ENCODE measurements around the gene MTARC2.
"Not testable (repeated sequence)": the region's sequence is repeated elsewhere in the genome, so short reads cannot be mapped to it uniquely, and the experiment has no call there.

The MTARC2 gene

DNA sequence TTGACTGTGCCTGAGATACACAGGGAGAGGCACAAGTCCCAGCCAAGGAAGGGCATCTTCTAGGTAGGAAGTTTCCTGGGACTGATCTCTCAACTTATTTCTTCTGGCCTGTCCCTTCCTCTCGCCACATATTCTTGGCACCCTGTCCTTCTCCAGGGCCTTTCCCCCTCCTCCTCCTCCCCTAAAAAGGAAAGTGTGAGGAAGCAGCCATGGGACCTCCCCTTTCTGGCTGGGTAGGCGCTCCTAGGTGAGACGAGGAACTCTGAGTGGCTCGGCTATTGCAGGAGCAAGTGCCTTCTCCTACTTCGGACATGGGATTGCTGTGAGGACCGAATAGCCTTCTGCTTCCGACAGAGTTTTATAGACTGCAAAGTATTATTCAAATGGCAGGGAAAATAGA lies 15.5 kb upstream of the MTARC2 start:
- no peak for DNase-seq

GRCh38 chr1:220733086-220733601 lies 15.0 kb upstream of the MTARC2 start:
- DNase-seq: peak; percentile 31

GRCh38 chr1:220734571-220735326 lies 13.4 kb upstream of the MTARC2 start:
- DNase-seq: no peak

DNA sequence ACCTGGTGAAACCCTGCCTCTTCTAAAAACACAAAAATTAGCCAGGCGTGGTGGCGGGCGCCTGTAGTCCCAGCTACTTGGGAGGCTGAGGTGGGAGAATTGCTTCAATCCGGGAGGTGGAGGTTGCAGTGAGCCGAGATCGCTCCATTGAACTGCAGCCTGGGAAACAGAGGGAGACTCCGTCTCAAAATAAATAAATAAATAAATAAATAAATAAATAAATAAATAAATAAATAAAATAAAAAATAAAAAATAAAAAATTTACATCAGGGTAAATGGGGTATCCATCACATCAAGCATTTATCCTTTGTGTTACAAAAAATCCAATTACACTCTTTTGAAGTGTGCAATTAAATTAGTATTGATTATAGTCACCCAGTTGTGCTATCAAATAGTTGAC lies 11.8 kb upstream of the MTARC2 start:
- not testable (repeated sequence) for DNase-seq

DNA sequence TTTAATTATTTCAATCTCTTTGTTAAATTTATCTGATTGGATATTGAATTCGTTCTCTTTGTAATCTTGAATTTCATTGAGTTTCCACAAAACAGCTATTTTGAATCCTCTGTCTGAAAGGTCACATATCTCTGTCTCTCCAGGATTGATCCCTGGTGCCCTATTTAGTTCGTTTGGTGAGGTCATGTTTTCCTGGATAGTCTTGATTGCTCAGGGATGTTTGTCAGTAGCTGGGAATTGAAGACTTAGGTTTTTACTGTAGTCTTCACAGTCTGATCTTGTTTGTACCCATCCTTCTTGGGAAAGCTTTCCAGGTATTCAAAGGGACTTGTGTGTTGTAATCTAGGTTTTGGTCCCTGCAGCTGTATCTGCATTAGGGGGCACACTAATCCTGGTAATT lies 6.8 kb upstream of the MTARC2 start:
- DNase-seq: no peak

DNA sequence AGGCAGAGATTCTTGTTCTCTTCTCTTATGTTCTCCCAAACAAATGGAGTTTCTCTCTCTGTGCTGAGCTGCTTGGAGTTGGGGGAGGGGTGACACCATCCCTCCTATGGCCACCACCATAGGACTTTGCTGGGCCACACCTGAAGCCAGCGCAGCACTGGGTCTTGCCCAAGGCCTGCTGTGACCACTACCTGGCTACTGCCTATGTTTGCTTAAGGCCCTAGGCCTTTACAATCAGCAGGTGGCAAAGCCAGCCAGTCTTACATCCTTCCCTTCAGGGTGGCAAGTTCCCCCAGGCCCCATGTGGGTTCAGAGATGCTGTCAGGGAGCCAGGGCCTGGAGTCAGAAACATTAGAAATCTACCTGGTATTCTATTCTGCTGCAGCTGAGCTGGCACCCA lies 6.3 kb upstream of the MTARC2 start:
- DNase-seq: no peak

GRCh38 chr1:220742520-220742919 lies 5.6 kb upstream of the MTARC2 start:
- no peak for DNase-seq

GRCh38 chr1:220746851-220747250 lies 1.3 kb upstream of the MTARC2 start:
- DNase-seq: no peak

- no peak for DNase-seq
Measured at GRCh38 chr1:220747437-220748088, 559 bp upstream of the MTARC2 start.

- DNase-seq: no peak
Measured at GRCh38 chr1:220748936-220749335, 814 bp downstream of the MTARC2 start.

- no peak for DNase-seq
Measured at GRCh38 chr1:220750131-220750515, 2.0 kb downstream of the MTARC2 start.

DNA sequence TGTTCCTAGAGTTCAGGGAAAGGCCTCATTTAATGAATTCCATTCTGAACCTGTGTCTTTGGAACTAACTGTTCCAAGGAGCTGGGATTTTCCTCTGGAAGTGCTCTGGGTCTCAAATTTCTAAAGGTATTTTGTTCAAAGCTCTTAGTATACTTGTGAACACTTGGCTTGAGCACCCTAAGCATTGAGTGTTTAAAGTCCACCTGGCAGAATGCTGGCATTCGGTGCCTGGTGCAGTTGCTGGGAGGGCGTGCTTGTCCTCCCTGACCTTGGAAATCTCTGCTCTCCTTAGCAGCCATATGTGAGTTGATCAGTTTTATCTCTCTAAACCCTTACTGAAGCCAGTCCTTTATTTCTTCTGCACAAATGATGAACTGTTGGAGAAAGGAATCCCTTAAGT lies 3.0 kb downstream of the MTARC2 start:
- DNase-seq: no peak

- DNase-seq: no peak
Measured at GRCh38 chr1:220754212-220754917, 6.2 kb downstream of the MTARC2 start.

- DNase-seq: no peak
Measured at GRCh38 chr1:220754918-220755295, 6.8 kb downstream of the MTARC2 start.

DNA sequence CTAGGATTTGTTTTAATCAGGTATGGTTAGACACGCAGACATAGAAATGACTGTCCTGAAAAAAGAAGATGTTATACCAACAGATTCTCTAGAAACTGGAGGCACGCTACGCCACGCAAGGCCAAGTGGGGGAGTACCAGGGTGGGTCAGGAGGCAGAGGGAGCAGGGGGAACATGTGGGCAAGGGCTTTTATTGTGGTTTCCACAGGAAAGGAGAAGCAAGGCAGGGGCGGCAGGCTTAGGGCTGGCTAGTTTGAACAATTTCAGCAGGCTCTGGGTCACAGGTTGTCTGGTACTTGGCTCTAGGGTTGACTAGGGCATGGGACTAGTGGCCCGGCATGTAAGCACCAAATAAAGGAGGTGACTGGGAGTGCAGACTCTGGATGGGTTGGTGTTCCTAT lies 7.2 kb downstream of the MTARC2 start:
- DNase-seq: no peak

GRCh38 chr1:220757441-220757840 lies 9.3 kb downstream of the MTARC2 start:
- DNase-seq: no peak

DNA sequence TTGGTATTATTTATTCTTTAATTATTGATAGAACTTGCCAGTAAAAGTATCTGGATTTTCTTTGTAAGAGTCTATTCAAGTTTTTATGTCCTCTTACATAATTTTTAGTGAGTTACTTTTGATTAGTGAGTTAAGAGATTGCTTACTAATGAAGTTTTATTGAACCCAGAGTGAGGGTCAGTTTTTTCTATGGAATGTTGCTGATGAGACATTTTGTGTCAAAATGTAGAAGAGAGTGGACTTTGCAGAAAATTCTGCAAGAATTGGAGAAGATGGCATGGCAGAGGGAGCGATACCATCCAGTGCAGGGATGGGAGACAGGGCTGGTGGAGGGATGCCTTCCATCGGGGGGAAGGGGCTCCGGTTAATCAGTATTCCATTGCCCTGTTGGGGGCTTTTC lies 11.0 kb downstream of the MTARC2 start:
- no peak for DNase-seq

GRCh38 chr1:220761688-220762427 lies 13.7 kb downstream of the MTARC2 start:
- DNase-seq: no peak

GRCh38 chr1:220764757-220765156 lies 16.6 kb downstream of the MTARC2 start:
- no peak for DNase-seq

DNA sequence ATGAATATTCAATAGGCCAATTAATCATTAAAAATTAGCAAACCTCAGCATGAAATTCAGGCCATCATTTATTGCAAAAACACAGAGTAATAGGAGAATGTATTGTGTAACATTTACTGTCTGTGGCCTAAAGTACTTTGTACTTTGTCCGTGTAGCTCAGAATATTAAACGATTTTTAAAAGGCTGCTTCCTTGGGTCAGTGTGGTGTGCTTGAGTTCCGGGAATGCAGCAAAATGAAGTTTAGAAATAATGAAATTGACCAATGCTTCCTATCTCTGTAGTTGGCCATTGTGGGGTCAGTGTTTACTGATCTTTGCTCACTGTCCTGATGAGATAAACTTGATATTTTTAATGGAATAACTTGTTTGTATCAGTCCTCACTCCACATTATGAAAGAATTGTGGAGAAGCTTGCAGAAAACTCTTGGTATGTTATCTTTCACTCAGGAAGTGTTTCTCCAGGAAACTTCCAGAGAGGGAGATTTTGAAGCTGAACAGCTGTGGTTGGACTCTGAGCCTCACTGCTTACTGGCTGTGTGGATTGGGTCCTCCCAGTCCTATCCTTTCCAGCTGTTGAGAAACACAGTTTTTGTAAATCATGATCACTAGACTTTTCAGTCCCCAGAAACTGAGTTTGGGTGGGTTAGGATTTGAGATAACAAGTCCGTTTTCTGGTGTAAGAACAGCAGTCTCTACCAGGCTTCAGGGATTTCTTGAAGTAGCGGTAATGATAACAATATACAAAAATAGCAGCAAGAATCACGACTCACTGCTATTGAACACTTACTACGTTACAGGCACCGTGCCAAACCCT lies 19.4 kb downstream of the MTARC2 start:
- no peak for DNase-seq

- no peak for DNase-seq
Measured at GRCh38 chr1:220768126-220768601, 20.0 kb downstream of the MTARC2 start.

DNA sequence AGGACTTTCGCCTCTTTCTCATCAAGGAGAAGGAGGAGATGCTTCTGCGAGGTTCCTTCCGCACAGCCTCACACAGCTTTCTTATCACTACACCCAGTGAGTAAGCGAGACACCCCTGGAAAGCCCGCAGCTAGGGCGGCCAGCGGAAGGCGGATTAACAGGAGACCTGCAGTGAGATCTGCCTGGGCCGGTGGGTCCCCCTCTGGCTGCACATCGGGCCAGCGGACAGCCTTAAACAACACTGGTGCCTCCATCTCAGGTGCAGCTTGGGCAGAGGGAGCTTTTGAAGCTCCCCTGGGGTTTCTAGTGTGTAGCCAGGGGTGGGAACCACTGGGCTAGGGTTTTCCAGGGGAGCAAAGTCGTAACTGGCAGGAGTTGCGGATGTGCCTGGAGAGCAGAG lies 21.1 kb downstream of the MTARC2 start:
- DNase-seq: no peak
